GM12874 (cell line): Measurements from ENCODE around the gene IRGC.
A peak's percentile ranks its signal among the peaks of the same experiment; 100 is the strongest.

Experiments used
- TF ChIP-seq, protein P1 (sequence below): IDR thresholded peaks from 2 replicates; pipeline ENCODE4 v1.5.1; 2011; ENCODE audit warnings: low read depth, mild to moderate bottlenecking, control low read depth, low read length, moderate library complexity; ENCODE audit not compliant: insufficient read depth

The IRGC gene

DNA sequence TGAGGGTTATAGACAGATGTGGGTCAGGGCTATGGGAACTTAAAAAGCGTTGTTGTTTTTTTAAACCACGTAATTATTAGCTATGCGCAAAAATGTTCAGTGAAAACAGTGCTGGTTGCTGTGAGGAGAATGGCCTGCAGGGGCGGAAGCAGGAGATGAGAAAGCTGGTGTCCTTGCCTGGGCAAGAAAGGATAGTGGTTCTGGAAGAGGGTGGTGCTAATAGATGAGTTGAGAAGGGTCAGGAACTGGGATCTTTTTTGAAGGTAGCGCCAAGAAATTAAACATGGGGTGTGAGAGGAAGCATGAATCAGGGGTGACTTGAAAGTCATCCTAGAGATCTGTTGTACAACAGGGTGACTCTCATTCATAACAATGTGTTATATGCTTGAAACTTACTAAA lies 43.6 kb downstream of the IRGC start:
- TF ChIP-seq, protein P1, sequence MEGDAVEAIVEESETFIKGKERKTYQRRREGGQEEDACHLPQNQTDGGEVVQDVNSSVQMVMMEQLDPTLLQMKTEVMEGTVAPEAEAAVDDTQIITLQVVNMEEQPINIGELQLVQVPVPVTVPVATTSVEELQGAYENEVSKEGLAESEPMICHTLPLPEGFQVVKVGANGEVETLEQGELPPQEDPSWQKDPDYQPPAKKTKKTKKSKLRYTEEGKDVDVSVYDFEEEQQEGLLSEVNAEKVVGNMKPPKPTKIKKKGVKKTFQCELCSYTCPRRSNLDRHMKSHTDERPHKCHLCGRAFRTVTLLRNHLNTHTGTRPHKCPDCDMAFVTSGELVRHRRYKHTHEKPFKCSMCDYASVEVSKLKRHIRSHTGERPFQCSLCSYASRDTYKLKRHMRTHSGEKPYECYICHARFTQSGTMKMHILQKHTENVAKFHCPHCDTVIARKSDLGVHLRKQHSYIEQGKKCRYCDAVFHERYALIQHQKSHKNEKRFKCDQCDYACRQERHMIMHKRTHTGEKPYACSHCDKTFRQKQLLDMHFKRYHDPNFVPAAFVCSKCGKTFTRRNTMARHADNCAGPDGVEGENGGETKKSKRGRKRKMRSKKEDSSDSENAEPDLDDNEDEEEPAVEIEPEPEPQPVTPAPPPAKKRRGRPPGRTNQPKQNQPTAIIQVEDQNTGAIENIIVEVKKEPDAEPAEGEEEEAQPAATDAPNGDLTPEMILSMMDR = peak; percentile 51

DNA sequence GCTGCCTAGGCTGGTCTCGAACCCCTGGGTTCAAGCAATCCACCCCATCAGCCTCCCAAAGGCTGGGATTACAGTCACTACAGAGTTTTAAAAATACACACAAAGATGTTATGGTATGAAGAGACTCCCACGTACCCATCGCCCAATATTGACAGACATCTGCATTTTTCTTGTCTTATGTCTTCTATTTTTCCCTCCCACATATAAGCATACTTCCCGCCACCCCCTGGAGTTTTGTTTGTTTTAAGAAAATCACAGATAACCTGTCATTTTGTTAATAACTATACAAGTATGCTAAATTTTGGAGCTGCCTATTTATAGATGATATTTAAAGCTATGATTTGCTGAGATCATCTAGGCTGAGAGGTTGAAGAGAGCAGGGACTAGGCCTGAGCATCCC lies 45.1 kb downstream of the IRGC start:
- TF ChIP-seq, protein P1 = no peak

DNA sequence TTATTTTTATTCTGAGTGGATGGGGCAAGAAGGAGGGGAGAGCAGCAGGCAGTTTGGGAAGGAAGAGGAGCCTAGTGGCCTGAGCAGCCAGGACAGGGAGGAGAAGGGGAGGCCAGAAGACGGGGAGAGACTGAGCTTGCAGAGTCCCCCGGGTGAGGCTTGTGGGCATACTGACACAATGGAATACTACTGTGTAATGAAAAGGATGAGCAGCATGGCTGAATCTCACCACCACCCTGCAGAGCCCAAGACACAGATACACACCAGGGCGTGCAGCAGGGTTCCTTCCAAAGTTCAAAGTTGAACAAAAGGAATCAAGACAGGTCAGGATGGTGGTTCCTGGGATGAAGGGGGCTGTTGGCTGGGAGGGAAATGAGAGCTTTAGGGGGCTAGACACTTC lies 46.9 kb downstream of the IRGC start:
- TF ChIP-seq, protein P1 = no peak

DNA sequence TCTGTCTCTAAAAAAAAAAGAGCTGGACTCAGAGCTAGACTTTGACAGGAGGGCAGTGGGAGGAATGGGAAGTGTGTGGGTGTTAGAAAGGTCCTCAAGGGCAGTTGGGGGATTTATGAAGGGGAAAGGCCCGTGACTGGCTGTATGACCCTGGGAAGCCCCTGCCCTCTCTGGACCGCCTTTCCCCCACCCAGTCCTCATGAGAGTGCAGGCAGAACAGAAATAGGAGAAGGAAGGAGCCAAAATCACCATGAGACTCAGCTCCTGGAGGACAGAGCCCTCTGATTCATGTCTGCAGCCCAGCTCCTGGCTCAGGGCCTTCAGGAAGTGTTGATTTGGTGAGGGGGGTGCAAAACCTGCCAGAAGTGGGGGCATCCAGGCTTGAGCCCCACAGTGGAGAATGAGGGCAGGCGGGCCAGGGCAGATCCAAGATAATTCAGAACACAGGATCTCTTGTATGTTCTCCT lies 47.6 kb downstream of the IRGC start:
- TF ChIP-seq, protein P1 = no peak

DNA sequence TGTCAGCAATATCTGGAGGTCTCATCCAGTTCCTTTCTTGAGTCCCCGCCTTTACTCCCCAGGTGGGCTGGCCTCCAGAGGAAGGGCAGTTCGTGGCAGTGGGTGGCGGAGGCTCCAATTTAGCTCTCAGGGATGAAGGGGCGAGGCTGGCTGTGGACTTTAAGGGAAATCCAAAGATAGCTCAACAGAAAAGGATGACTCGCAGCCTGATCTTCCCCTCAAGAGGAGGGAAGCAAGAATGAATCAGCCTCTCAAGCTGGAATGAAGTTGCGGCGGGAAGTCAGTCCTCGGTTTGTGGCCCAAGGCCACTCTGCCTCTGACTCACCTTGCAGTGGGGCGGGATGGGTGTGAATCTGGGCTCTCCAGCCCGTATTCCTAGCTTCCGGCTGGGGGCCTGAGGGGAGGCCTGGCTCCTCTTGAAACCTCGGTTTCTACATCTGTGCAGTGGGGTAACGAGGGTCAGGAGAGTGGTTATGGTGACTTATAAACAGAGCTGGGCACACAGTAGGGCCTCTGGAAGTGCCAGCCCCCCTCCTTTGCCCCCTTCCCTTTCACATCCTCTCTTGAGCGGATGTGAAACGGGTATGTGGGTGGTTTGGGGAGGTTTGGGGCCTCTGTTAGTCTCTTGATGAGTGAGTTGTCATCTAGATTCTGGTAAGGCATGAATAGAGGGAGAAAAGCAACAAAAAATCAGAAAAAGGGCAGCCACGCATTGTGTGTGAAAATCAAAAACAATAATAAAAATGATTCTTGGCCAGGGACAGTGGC lies 49.4 kb downstream of the IRGC start:
- TF ChIP-seq, protein P1 = no peak

DNA sequence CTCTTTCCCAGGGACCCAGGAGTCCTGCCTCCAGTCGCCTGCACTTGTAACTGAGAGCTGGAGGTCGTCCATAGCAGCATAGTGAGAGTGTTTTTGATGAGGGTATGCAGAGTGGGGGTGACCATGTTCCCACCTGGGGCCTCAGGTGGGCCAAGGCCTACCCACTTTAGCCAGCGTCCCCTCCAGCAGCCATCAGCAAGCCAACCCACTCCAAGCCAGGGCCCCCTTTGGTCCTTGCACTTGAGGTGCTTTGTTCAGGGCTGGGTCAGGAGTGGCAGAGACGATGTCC lies 50.8 kb downstream of the IRGC start:
- TF ChIP-seq, protein P1 = no peak

DNA sequence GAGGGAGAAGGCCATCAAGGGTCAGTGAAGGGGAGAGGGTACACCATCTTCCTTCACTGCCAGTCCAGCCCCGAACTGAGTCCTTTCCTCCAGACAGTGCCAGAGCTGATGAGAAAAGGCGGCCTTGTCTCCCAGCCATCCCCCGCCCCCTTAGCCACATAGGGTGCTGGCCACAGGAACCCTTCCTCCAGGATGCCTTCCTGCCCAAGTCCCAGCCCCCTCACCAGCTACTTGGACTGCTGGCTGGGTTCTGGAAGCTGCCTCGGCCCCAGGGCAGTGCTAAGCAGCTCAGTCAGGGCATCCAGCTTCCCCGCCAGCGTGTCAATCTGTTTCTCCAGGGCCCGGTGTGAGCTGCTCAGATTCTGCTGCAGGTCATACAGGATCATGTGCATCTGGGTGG lies 51.4 kb downstream of the IRGC start:
- TF ChIP-seq, protein P1 = no peak
